IMR-90 (cell line): ENCODE results near the gene ZCCHC24. TPM values are rescaled to one million over a fixed set of nuclear protein-coding genes. Genes with fewer than 3 reads are reported as not detected.

Experiments used
- ATAC-seq: fragments of 200-7000 bp; cut with Tn5 transposase; 2 replicates; pipeline ENCODE4 v1.9.1; 2020; ENCODE audit warnings: low read depth, mild to moderate bottlenecking, moderate library complexity
- BruUV-seq: library from RNA; stranded (reverse); fragments of 400-500 nt; replicated peaks from 2 replicates; lab custom pipeline; 2021; lab: Mats Ljungman, UMichigan
- CTCF ChIA-PET: fragments of 300-600 bp; formaldehyde crosslinking; extraction: SDS; loops from one replicate; lab custom pipeline; 2021; ENCODE audit warnings: antibody characterized with exemption; lab: Yijun Ruan, JAX
- POLR2A ChIA-PET: fragments of 300-600 bp; sonication (Branson Sonifier 250); formaldehyde crosslinking; loops from one replicate; lab custom pipeline; 2022; ENCODE audit warnings: antibody characterized with exemption; ENCODE audit not compliant: unreplicated experiment; lab: Charles Lee
- DNase-seq: peaks from one replicate; pipeline ENCODE4 v3.0.0; 2013
- H2AFZ ChIP-seq: replicated peaks from 2 replicates; pipeline ENCODE3; 2013; ENCODE audit warnings: low read length, mild to moderate bottlenecking; ENCODE audit not compliant: poor library complexity
- H2AK5ac ChIP-seq: 2 replicates; pipeline ENCODE4 v1.6.1; 2013; ENCODE audit warnings: low read depth, low read length, inconsistent platforms
- H2AK9ac ChIP-seq: replicated peaks from 2 replicates; pipeline ENCODE3; 2013; ENCODE audit warnings: mild to moderate bottlenecking, low read depth, low read length, moderate library complexity; ENCODE audit not compliant: poor library complexity
- H2BK120ac ChIP-seq: 2 replicates; pipeline ENCODE4 v1.6.1; 2013; ENCODE audit warnings: low read depth, low read length, inconsistent platforms
- H2BK15ac ChIP-seq: 3 replicates; pipeline ENCODE4 v1.6.1; 2013; ENCODE audit warnings: low read depth, low read length, inconsistent platforms
- H2BK20ac ChIP-seq: 2 replicates; pipeline ENCODE4 v1.6.1; 2013; ENCODE audit warnings: low read depth, mild to moderate bottlenecking, inconsistent platforms, low read length, moderate library complexity
- H2BK5ac ChIP-seq: 2 replicates; pipeline ENCODE4 v1.6.1; 2013; ENCODE audit warnings: mild to moderate bottlenecking, low read depth, low read length, inconsistent platforms; ENCODE audit not compliant: poor library complexity, severe bottlenecking
- H3K14ac ChIP-seq: replicated peaks from 2 replicates; pipeline ENCODE4 v1.6.1; 2013; ENCODE audit warnings: low read depth, low read length, inconsistent platforms
- H3K18ac ChIP-seq: 2 replicates; pipeline ENCODE4 v1.6.1; 2013; ENCODE audit warnings: low read depth, low read length, control low read depth
- H3K23ac ChIP-seq: 2 replicates; pipeline ENCODE4 v1.6.1; 2013; ENCODE audit warnings: low read depth, low read length, inconsistent platforms
- H3K27ac ChIP-seq: 2 replicates; pipeline ENCODE4 v1.5.1; 2013; ENCODE audit warnings: mild to moderate bottlenecking, control low read depth, low read length; ENCODE audit not compliant: insufficient read depth
- H3K27me3 ChIP-seq: 2 replicates; pipeline ENCODE4 v1.6.1; 2013; ENCODE audit warnings: low read length; ENCODE audit not compliant: control insufficient read depth, insufficient read depth
- H3K36me3 ChIP-seq: 2 replicates; pipeline ENCODE4 v1.6.1; 2013; ENCODE audit warnings: low read length, mixed read lengths; ENCODE audit not compliant: control insufficient read depth, insufficient read depth
- H3K4ac ChIP-seq: 2 replicates; pipeline ENCODE4 v1.6.1; 2013; ENCODE audit warnings: low read depth, low read length, inconsistent platforms
- H3K4me1 ChIP-seq: 2 replicates; pipeline ENCODE4 v1.6.1; 2013; ENCODE audit warnings: low read length, mixed read lengths; ENCODE audit not compliant: control insufficient read depth, insufficient read depth
- H3K4me2 ChIP-seq: 2 replicates; pipeline ENCODE4 v1.6.1; 2013; ENCODE audit warnings: low read depth, mild to moderate bottlenecking, control low read depth, low read length, moderate library complexity
- H3K4me3 ChIP-seq: 2 replicates; pipeline ENCODE4 v1.5.1; 2013; ENCODE audit warnings: low read depth, mild to moderate bottlenecking, control low read depth, low read length, moderate library complexity; ENCODE audit not compliant: insufficient read depth
- H3K56ac ChIP-seq: 2 replicates; pipeline ENCODE4 v1.6.1; 2013; ENCODE audit warnings: low read length, inconsistent platforms; ENCODE audit not compliant: insufficient read depth; ENCODE audit errors: extremely low read depth
- H3K79me1 ChIP-seq, 2 experiments: 2 replicates each; pipeline ENCODE4 v1.6.1; 2013; ENCODE audit warnings: low read length in 2 of 2, inconsistent platforms in 1 of 2, low read depth in 1 of 2
- H3K9ac ChIP-seq: 2 replicates; pipeline ENCODE4 v1.6.1; 2013; ENCODE audit warnings: low read depth, low read length, control low read depth
- H3K9me1 ChIP-seq: 2 replicates; pipeline ENCODE4 v1.6.1; 2013; ENCODE audit warnings: low read length, inconsistent platforms; ENCODE audit not compliant: insufficient read depth
- H3K9me3 ChIP-seq: 2 replicates; pipeline ENCODE4 v1.6.1; 2013; ENCODE audit warnings: low read length; ENCODE audit not compliant: control insufficient read depth, insufficient read depth
- H4K20me1 ChIP-seq: 2 replicates; pipeline ENCODE4 v1.6.1; 2013; ENCODE audit warnings: low read length, inconsistent platforms; ENCODE audit not compliant: insufficient read depth
- H4K5ac ChIP-seq: 2 replicates; pipeline ENCODE4 v1.6.1; 2013; ENCODE audit warnings: mild to moderate bottlenecking, low read depth, low read length, control low read depth
- H4K8ac ChIP-seq, 2 experiments: 2 replicates each; pipeline ENCODE4 v1.6.1; 2013; ENCODE audit warnings: low read depth in 2 of 2, low read length in 2 of 2, control low read depth in 1 of 2, inconsistent platforms in 1 of 2
- H4K91ac ChIP-seq: 2 replicates; pipeline ENCODE4 v1.6.1; 2013; ENCODE audit warnings: low read depth, low read length, inconsistent platforms; ENCODE audit not compliant: insufficient read depth
- BHLHE40 ChIP-seq: fragments of 150-350 bp; IDR thresholded peaks from 2 replicates; pipeline ENCODE4 v1.6.1; 2016; ENCODE audit warnings: mild to moderate bottlenecking, low read depth, low read length
- CEBPB ChIP-seq: IDR thresholded peaks from 2 replicates; pipeline ENCODE4 v1.6.1; 2012; ENCODE audit warnings: low read depth, low read length, improper control_type of control experiment
- CHD1 ChIP-seq: IDR thresholded peaks from 2 replicates; pipeline ENCODE4 v1.6.1; 2012; ENCODE audit warnings: low read depth, low read length, improper control_type of control experiment
- CTCF ChIP-seq: conservative IDR thresholded peaks from 2 replicates; pipeline ENCODE4 v1.5.1; 2012; ENCODE audit warnings: mild to moderate bottlenecking, low read depth, low read length, improper control_type of control experiment
- ELK1 ChIP-seq: fragments of 150-350 bp; IDR thresholded peaks from 2 replicates; pipeline ENCODE4 v1.6.1; 2016; ENCODE audit warnings: low read depth, mild to moderate bottlenecking, low read length, moderate library complexity, borderline replicate concordance
- FOS ChIP-seq: fragments of 150-350 bp; IDR thresholded peaks from 2 replicates; pipeline ENCODE4 v1.6.1; 2016; ENCODE audit warnings: low read depth, low read length
- MAZ ChIP-seq: IDR thresholded peaks from 2 replicates; pipeline ENCODE4 v1.6.1; 2012; ENCODE audit warnings: low read depth, mild to moderate bottlenecking, low read length, improper control_type of control experiment, moderate library complexity, borderline replicate concordance
- POLR2A ChIP-seq: IDR thresholded peaks from 2 replicates; pipeline ENCODE4 v1.6.1; 2012; ENCODE audit warnings: mild to moderate bottlenecking, low read depth, low read length
- RCOR1 ChIP-seq: IDR thresholded peaks from 2 replicates; pipeline ENCODE4 v1.6.1; 2012; ENCODE audit warnings: mild to moderate bottlenecking, low read length, improper control_type of control experiment; ENCODE audit not compliant: insufficient replicate concordance
- RFX5 ChIP-seq: IDR thresholded peaks from 2 replicates; pipeline ENCODE4 v1.8.0; 2012; ENCODE audit warnings: low read depth, mild to moderate bottlenecking, low read length, moderate library complexity
- SMC3 ChIP-seq: fragments of 150-350 bp; IDR thresholded peaks from 2 replicates; pipeline ENCODE4 v1.6.1; 2016; ENCODE audit warnings: low read depth, mild to moderate bottlenecking, antibody characterized with exemption, low read length, moderate library complexity
- USF2 ChIP-seq: fragments of 150-350 bp; IDR thresholded peaks from 2 replicates; pipeline ENCODE4 v1.6.1; 2017; ENCODE audit warnings: mild to moderate bottlenecking, antibody characterized with exemption, low read length, low read depth
- WGBS, 2 experiments: methylation state at CpG; one replicate each; pipeline versions ENCODE4 v1.1.5 to v1.1.7; 2013; ENCODE audit warnings: missing lambda C conversion rate in 2 of 2; ENCODE audit not compliant: insufficient read length in 1 of 2; ENCODE audit errors: extremely low coverage in 2 of 2; 5-methylcytosine and 5-hydroxymethylcytosine counted together
- dilution Hi-C: fragments of 300-500 bp; cut with HindIII; formaldehyde crosslinking; loops from one replicate; pipeline ENCODE4 v1.14.3; 2018; ENCODE audit warnings: low sequenced_read_pairs; ENCODE audit not compliant: unreplicated experiment
- in situ Hi-C: fragments of 300-500 bp; cut with MboI; formaldehyde crosslinking; loops from 3 replicates; pipeline ENCODE4 v1.14.3; 2019; ENCODE audit warnings: low sequenced_read_pairs, inconsistent platforms, mixed read lengths
- intact Hi-C: fragments of 100-400 bp; cut with micrococcal nuclease; formaldehyde crosslinking; loops from 2 replicates; pipeline ENCODE4 v1.10.0; 2022
- polyA plus RNA-seq, 3 experiments: library from polyadenylated mRNA; depleted of rRNA; stranded (reverse); fragments of >200 nt; gene quantifications; 2 replicates each; pipeline ENCODE4 v1.2.3, GENCODE V29; 2012; ENCODE audit warnings: low replicate concordance in 1 of 3
- total RNA-seq: library from RNA; depleted of rRNA; stranded (reverse); fragments of >200 nt; gene quantifications from 2 replicates; pipeline ENCODE4 v1.2.3, GENCODE V29; 2012

The ZCCHC24 gene
- total and polyA plus RNA-seq, 2 of the 4 experiments (the other 2 are of a cell fraction) = 15.1 to 25.9 TPM

- H3K79me1 ChIP-seq = peaks cover 3 to 18% of the 10 kb centered on the region in 2 experiments; a peak in 1 of 4 replicates
- peak overlapping the region; percentile 51 for H2AFZ ChIP-seq
- H2BK15ac ChIP-seq = 0 out of 3 replicates have a peak overlapping the region, but pooled peaks have one; percentile 43
- ATAC-seq (no peak), DNase-seq (no peak)
- no peak overlapping the region for H4K91ac ChIP-seq
- H3K9me3 ChIP-seq = no peaks in the 10 kb centered on the region
- dilution Hi-C loops = no loop called here
- WGBS, 2 experiments = 91 to 100% methylated on average over 4 to 6 of the region's 7 CpGs
- no peak overlapping the region for H3K18ac ChIP-seq
- H2BK120ac ChIP-seq = no peak overlapping the region
- H2BK20ac ChIP-seq = no peak overlapping the region
- peaks cover 39% of the 10 kb centered on the region for H3K4me1 ChIP-seq
- no peak overlapping the region for H3K4me2 ChIP-seq
- peak overlapping the region; percentile 87; the same call in 1 of the 2 replicates for H2AK5ac ChIP-seq
- H3K4me3 ChIP-seq = no peak overlapping the region
- H3K14ac ChIP-seq = no peak overlapping the region; the same call in 1 of the 2 replicates
- intact Hi-C loops = loop anchor here (10.0 kb wide), 1 partner anchor 156 kb away; no protein-coding TSS in a partner anchor
- H3K27me3 ChIP-seq = no peaks in the 10 kb centered on the region
- no peak overlapping the region for H3K23ac ChIP-seq
- H3K9me1 ChIP-seq = peaks cover 32% of the 10 kb centered on the region
- H4K5ac ChIP-seq = no peak overlapping the region
- no peak overlapping the region for H3K56ac ChIP-seq
- H4K8ac ChIP-seq = no peak overlapping the region
- POLR2A ChIA-PET = no interaction called here
- CTCF ChIA-PET = no interaction called here
- TF ChIP-seq SMC3 = no peak
- TF ChIP-seq ELK1 = no peak
- no peak for TF ChIP-seq BHLHE40
- TF ChIP-seq POLR2A = no peak
- no peak for TF ChIP-seq CEBPB
- TF ChIP-seq RFX5 = no peak
- no peak for TF ChIP-seq FOS
- TF ChIP-seq USF2 = no peak
- no peak for TF ChIP-seq CTCF
- TF ChIP-seq MAZ = no peak
- no peak for TF ChIP-seq CHD1
- TF ChIP-seq RCOR1 = no peak
- no peak overlapping the region for H2AK9ac ChIP-seq
- H3K36me3 ChIP-seq = peaks cover 5% of the 10 kb centered on the region; the same call in 1 of the 2 replicates
- no peaks in the 10 kb centered on the region for H4K20me1 ChIP-seq
- in situ Hi-C loops = loop anchor here (10.0 to 25.0 kb wide), 3 partner anchors 109 to 546 kb away; no protein-coding TSS in a partner anchor
- no peak overlapping the region for H3K9ac ChIP-seq
- no TSS peak for BruUV-seq
- no peak overlapping the region for H3K27ac ChIP-seq
- H2BK5ac ChIP-seq = no peak overlapping the region
- H3K4ac ChIP-seq = no peak overlapping the region
Observed at GRCh38 chr10:79378383-79378646, 67.1 kb downstream of the ZCCHC24 start.
